GM12878 (cell line): ENCODE results near the gene POLR1D. TPM values are rescaled to one million over a fixed set of nuclear protein-coding genes. Genes with fewer than 3 reads are reported as not detected.

Experiments used
- ATAC-seq: fragments of 200-7000 bp; cut with Tn5 transposase; 3 replicates; pipeline ENCODE4 v1.9.1; 2020; ENCODE audit warnings: mild to moderate bottlenecking, moderate library complexity
- BruUV-seq: library from RNA; stranded (reverse); fragments of 400-500 nt; replicated peaks from 2 replicates; lab custom pipeline; 2021; lab: Mats Ljungman, UMichigan
- CTCF ChIA-PET: fragments of 300-600 bp; sonication (Branson Sonifier 250); formaldehyde crosslinking; extraction: SDS; loops from one replicate; lab custom pipeline; 2021; ENCODE audit warnings: inconsistent platforms; lab: Yijun Ruan, JAX
- POLR2A ChIA-PET: fragments of 350-600 bp; formaldehyde crosslinking; extraction: SDS; loops from one replicate; lab custom pipeline; 2021; ENCODE audit warnings: inconsistent platforms; lab: Charles Lee
- RAD21 ChIA-PET: fragments of 300-600 bp; sonication (Branson Sonifier 250); formaldehyde crosslinking; loops from one replicate; lab custom pipeline; 2023; ENCODE audit warnings: antibody characterized with exemption; ENCODE audit not compliant: unreplicated experiment; lab: Charles Lee
- SMC1A ChIA-PET: fragments of 300-600 bp; sonication (Branson Sonifier 250); formaldehyde crosslinking; loops from one replicate; lab custom pipeline; 2023; ENCODE audit not compliant: unreplicated experiment, uncharacterized antibody; lab: Charles Lee
- DNase-seq: peaks from one replicate; pipeline ENCODE4 v3.0.0-alpha.2; 2011; ENCODE audit warnings: low read depth, low spot score
- FAIRE-seq: peaks from 3 replicates; lab custom pipeline; 2011; peaks lifted over from hg19 to GRCh38; lab: Jason Lieb, UNC
- H2AFZ ChIP-seq: 2 replicates; pipeline ENCODE4 v1.6.0; 2011; ENCODE audit warnings: low read depth, low read length, control low read depth; ENCODE audit not compliant: control insufficient read depth
- H3K27ac ChIP-seq: 2 replicates; pipeline ENCODE4 v1.5.1; 2011; ENCODE audit warnings: control low read depth; ENCODE audit not compliant: control insufficient read depth, insufficient read depth
- H3K27me3 ChIP-seq, 2 experiments: replicated peaks in 1 of 2; 2 replicates each; pipeline versions ENCODE4 v1.6.0 to v1.6.1; 2011; ENCODE audit warnings: low read length in 1 of 2; ENCODE audit not compliant: control insufficient read depth in 2 of 2, insufficient read depth in 2 of 2
- H3K36me3 ChIP-seq, 2 experiments: 2 replicates each; pipeline ENCODE4 v1.5.1; 2011; ENCODE audit warnings: low read length in 1 of 2; ENCODE audit not compliant: control insufficient read depth in 2 of 2, insufficient read depth in 2 of 2
- H3K4me1 ChIP-seq: 2 replicates; pipeline ENCODE4 v1.6.1; 2011; ENCODE audit warnings: mild to moderate bottlenecking, low read length, moderate library complexity, mixed read lengths; ENCODE audit not compliant: control insufficient read depth, insufficient read depth
- H3K4me2 ChIP-seq: 2 replicates; pipeline ENCODE4 v1.6.0; 2011; ENCODE audit warnings: control low read depth; ENCODE audit not compliant: control insufficient read depth, insufficient read depth
- H3K4me3 ChIP-seq: fragments of 200-600 bp; sonication (generic); 2 replicates; pipeline ENCODE4 v1.5.1; 2016
- H3K79me2 ChIP-seq: 2 replicates; pipeline ENCODE4 v1.6.0; 2011; ENCODE audit warnings: low read length; ENCODE audit not compliant: control insufficient read depth, insufficient read depth
- H3K9ac ChIP-seq: 2 replicates; pipeline ENCODE4 v1.8.0; 2011; ENCODE audit warnings: low read length, control low read depth, mixed read lengths; ENCODE audit not compliant: control insufficient read depth, insufficient read depth
- H3K9me3 ChIP-seq: replicated peaks from 3 replicates; pipeline ENCODE4 v1.5.1; 2011; ENCODE audit warnings: mild to moderate bottlenecking, low read length; ENCODE audit not compliant: control insufficient read depth, insufficient read depth
- H4K20me1 ChIP-seq: 2 replicates; pipeline ENCODE4 v1.6.0; 2011; ENCODE audit not compliant: control insufficient read depth, insufficient read depth
- EZH2 ChIP-seq: IDR thresholded peaks from 2 replicates; pipeline ENCODE4 v1.6.1; 2012; ENCODE audit warnings: low read depth, mild to moderate bottlenecking, control low read depth, inconsistent platforms, low read length, borderline replicate concordance; ENCODE audit not compliant: control insufficient read depth
- JUNB ChIP-seq: IDR thresholded peaks from 2 replicates; pipeline ENCODE4 v1.6.1; 2016; ENCODE audit warnings: antibody characterized with exemption, mild to moderate bottlenecking
- MEF2B ChIP-seq: fragments of 450-650 bp; IDR thresholded peaks from 2 replicates; pipeline ENCODE4 v1.6.1; 2018; ENCODE audit warnings: mild to moderate bottlenecking, moderate library complexity; ENCODE audit not compliant: partially characterized antibody, poor library complexity, severe bottlenecking
- PML ChIP-seq: IDR thresholded peaks from 2 replicates; pipeline ENCODE4 v1.6.1; 2012; ENCODE audit warnings: low read length, inconsistent platforms
- POLR2A ChIP-seq: IDR thresholded peaks from 2 replicates; pipeline ENCODE4 v1.6.1; 2011; ENCODE audit warnings: low read depth, mild to moderate bottlenecking, low read length
- SUZ12 ChIP-seq: fragments of 200-600 bp; sonication (generic); IDR thresholded peaks from one replicate; pipeline ENCODE4 v1.6.1; 2018; ENCODE audit warnings: antibody characterized with exemption, mild to moderate bottlenecking; ENCODE audit not compliant: unreplicated experiment
- TCF3 ChIP-seq: IDR thresholded peaks from 2 replicates; pipeline ENCODE4 v1.6.1; 2012; ENCODE audit warnings: low read depth, mild to moderate bottlenecking, low read length, borderline replicate concordance; ENCODE audit not compliant: insufficient read depth
- ZZZ3 ChIP-seq: IDR thresholded peaks from 2 replicates; pipeline ENCODE4 v1.6.1; 2011; ENCODE audit warnings: low read depth; ENCODE audit not compliant: control insufficient read depth, insufficient read length
- WGBS: methylation state at CpG from one replicate; pipeline ENCODE4 v1.1.6; 2016; ENCODE audit warnings: low lambda C conversion rate; ENCODE audit not compliant: insufficient replicate concordance, insufficient coverage; ENCODE audit errors: missing lambda C conversion rate; 5-methylcytosine and 5-hydroxymethylcytosine counted together
- in situ Hi-C: fragments of 300-500 bp; cut with MboI; formaldehyde crosslinking; loops from 9 replicates; pipeline ENCODE4 v1.14.3; 2018; ENCODE audit warnings: mixed read lengths
- intact Hi-C: fragments of 100-400 bp; cut with micrococcal nuclease; formaldehyde crosslinking; loops from one replicate; pipeline ENCODE4 v1.14.2; 2022; ENCODE audit not compliant: unreplicated experiment
- polyA plus RNA-seq, 11 experiments: library from polyadenylated mRNA; depleted of rRNA in 4 of 11; unstranded in 6 of 11; stranded (reverse) in 5 of 11; fragments of >200 nt; fragmentation: Nextera tagmentation in 4 of 11; fragmentation: Illumina TruSeq in 1 of 11; extraction: Ambion mirVana in 4 of 11; extraction: Trizol in 1 of 11; gene quantifications; 1 replicate in 1 of 11; 2 replicates in 10 of 11; pipeline versions ENCODE4 v1.2.1 to v1.2.3, GENCODE V29; 2011 to 2016; ENCODE audit warnings: inconsistent platforms in 2 of 11, missing spikeins in 2 of 11, low read depth in 1 of 11
- total RNA-seq, 4 experiments: library from RNA; depleted of rRNA in 3 of 4; stranded (reverse); fragments of >200 nt in 3 of 4; fragmentation: Illumina TruSeq in 1 of 4; extraction: Trizol in 1 of 4; gene quantifications; 2 replicates each; pipeline versions ENCODE4 v1.2.1 to v1.2.3, GENCODE V29; 2013 to 2021
- TF ChIP-seq, protein P1 (sequence below): fragments of 450-650 bp; IDR thresholded peaks from 2 replicates; pipeline ENCODE4 v1.6.1; 2016; ENCODE audit warnings: mild to moderate bottlenecking

Gene POLR1D
- total and polyA plus RNA-seq, 10 of the 15 experiments (the other 5 are each of a cell fraction or from before 2014, with no cell fraction given) = 119 to 223 (median 160) TPM

DNA sequence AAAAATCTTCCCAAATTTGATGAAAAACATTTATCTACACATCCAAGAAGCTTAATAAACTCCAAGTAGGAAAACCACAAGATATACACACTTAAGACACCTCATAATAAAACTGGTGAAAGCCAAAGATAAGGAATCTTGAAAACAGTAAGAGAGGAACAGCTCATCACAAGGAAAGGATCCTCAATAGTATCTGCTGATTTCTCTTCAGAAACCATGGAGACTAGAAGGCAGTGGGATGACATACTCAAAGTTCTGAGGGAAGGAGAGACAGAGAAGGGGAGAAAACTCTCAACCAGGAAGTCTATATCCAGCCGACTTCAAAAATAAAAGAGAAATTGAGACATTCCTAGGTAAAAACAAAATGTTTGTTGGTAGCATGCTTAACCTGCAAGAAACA lies 47.0 kb upstream of the POLR1D start:
- ChIA-PET RAD21 (no interaction called here), SMC1A (interaction anchor here (2.1 kb wide), 1 partner anchor 10 kb away, joined by 6 read pairs; no protein-coding TSS in a partner anchor), POLR2A (interaction anchor here (1.2 kb wide), 1 partner anchor 43 kb away, joined by 4 read pairs; no protein-coding TSS in a partner anchor), CTCF (interaction anchor here (0.6 kb wide), 1 partner anchor 752 kb away, joined by 3 read pairs; no protein-coding TSS in a partner anchor)
- Histone ChIP-seq H3K4me1 (no peaks in the 10 kb centered on the region), H3K27me3 (no peaks in the 10 kb centered on the region), H3K79me2 (no peaks in the 10 kb centered on the region), H3K36me3 (no peaks in the 10 kb centered on the region), H3K9ac (no peak overlapping the region), H4K20me1 (no peaks in the 10 kb centered on the region), H3K4me2 (no peak overlapping the region), H3K27ac (no peak overlapping the region), H3K9me3 (no peaks in the 10 kb centered on the region), H3K4me3 (no peak overlapping the region), H2AFZ (no peak overlapping the region)
- ATAC-seq = no peak
- WGBS = 100% methylated on average over 1 of the region's 1 CpG
- DNase-seq = no peak
- BruUV-seq = no TSS peak
- intact Hi-C loops (no loop called here), in situ Hi-C loops (no loop called here)
- FAIRE-seq = no peak
- no peak for TF ChIP-seq MEF2B
- no peak for TF ChIP-seq EZH2
- no peak for TF ChIP-seq ZZZ3
- TF ChIP-seq, protein P1, sequence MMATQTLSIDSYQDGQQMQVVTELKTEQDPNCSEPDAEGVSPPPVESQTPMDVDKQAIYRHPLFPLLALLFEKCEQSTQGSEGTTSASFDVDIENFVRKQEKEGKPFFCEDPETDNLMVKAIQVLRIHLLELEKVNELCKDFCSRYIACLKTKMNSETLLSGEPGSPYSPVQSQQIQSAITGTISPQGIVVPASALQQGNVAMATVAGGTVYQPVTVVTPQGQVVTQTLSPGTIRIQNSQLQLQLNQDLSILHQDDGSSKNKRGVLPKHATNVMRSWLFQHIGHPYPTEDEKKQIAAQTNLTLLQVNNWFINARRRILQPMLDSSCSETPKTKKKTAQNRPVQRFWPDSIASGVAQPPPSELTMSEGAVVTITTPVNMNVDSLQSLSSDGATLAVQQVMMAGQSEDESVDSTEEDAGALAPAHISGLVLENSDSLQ = no peak
- TF ChIP-seq TCF3 = no peak
- no peak for TF ChIP-seq PML
- no peak for TF ChIP-seq JUNB
- no peak for TF ChIP-seq SUZ12
- no peak for TF ChIP-seq POLR2A
